ENCODE data around the gene CCDC92B.

DNA sequence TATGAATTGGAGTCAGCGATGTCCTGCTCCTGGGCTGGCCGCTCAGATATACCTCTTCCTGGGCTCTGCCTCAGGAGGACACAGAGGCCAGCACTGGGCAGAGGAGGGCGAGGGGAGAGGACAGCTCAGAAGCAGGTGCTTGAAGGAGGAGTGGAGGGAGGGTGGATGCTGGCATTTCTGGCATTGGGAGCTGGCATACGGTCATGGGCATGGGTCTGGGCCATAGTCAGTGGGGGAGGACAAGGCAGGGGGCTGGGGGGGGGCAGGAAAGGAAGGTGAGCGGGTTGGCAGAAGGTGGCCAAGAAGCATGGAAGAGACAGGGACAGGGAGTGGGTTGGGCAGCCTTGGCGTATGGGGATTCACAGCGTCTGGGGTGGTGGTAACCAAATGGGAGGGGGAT lies 30.1 kb upstream of the CCDC92B start:
- TF ChIP-seq, protein P1, sequence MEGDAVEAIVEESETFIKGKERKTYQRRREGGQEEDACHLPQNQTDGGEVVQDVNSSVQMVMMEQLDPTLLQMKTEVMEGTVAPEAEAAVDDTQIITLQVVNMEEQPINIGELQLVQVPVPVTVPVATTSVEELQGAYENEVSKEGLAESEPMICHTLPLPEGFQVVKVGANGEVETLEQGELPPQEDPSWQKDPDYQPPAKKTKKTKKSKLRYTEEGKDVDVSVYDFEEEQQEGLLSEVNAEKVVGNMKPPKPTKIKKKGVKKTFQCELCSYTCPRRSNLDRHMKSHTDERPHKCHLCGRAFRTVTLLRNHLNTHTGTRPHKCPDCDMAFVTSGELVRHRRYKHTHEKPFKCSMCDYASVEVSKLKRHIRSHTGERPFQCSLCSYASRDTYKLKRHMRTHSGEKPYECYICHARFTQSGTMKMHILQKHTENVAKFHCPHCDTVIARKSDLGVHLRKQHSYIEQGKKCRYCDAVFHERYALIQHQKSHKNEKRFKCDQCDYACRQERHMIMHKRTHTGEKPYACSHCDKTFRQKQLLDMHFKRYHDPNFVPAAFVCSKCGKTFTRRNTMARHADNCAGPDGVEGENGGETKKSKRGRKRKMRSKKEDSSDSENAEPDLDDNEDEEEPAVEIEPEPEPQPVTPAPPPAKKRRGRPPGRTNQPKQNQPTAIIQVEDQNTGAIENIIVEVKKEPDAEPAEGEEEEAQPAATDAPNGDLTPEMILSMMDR (conservative IDR thresholded peaks at IDR 0.05; ENCODE audit: low read depth, low read length): no peak
- no peak for TF ChIP-seq EZH2 (IDR thresholded peaks at IDR 0.05; ENCODE audit: borderline replicate concordance, low read depth, low read length, poor library complexity, severe bottlenecking)
